NB4 (cell line): ENCODE data around the gene PPY.
A peak's percentile ranks its signal among the peaks of the same experiment; 100 is the strongest.
"Not testable (repeated sequence)": the region's sequence is repeated elsewhere in the genome, so short reads cannot be mapped to it uniquely, and the experiment has no call there.

Experiments used
- DNase-seq: peaks from one replicate; pipeline ENCODE4 v3.0.0; 2010; ENCODE audit warnings: low read depth
- H3K4me3 ChIP-seq: one replicate; pipeline ENCODE4 v1.5.1; 2011; ENCODE audit warnings: mild to moderate bottlenecking, low read depth, low read length, moderate library complexity
- MAX ChIP-seq: IDR thresholded peaks from 2 replicates; pipeline ENCODE4 v1.6.1; 2011; ENCODE audit warnings: low read depth, low read length
- MYC ChIP-seq: IDR thresholded peaks from 2 replicates; pipeline ENCODE4 v1.6.1; 2011; ENCODE audit warnings: low read depth, low read length
- POLR2A ChIP-seq: IDR thresholded peaks from 2 replicates; pipeline ENCODE4 v1.6.1; 2011; ENCODE audit warnings: mild to moderate bottlenecking; ENCODE audit not compliant: insufficient read length; ENCODE audit errors: extremely low read depth
- TF ChIP-seq, protein P1 (sequence below): IDR thresholded peaks from one replicate; pipeline ENCODE4 v1.5.1; 2012; ENCODE audit warnings: low read depth, low read length

The PPY gene

GRCh38 chr17:43949781-43950180 lies 7.5 kb upstream of the PPY start:
- peak; percentile 16 for DNase-seq
- TF ChIP-seq POLR2A (no peak), MYC (no peak), MAX (no peak)
- TF ChIP-seq, protein P1, sequence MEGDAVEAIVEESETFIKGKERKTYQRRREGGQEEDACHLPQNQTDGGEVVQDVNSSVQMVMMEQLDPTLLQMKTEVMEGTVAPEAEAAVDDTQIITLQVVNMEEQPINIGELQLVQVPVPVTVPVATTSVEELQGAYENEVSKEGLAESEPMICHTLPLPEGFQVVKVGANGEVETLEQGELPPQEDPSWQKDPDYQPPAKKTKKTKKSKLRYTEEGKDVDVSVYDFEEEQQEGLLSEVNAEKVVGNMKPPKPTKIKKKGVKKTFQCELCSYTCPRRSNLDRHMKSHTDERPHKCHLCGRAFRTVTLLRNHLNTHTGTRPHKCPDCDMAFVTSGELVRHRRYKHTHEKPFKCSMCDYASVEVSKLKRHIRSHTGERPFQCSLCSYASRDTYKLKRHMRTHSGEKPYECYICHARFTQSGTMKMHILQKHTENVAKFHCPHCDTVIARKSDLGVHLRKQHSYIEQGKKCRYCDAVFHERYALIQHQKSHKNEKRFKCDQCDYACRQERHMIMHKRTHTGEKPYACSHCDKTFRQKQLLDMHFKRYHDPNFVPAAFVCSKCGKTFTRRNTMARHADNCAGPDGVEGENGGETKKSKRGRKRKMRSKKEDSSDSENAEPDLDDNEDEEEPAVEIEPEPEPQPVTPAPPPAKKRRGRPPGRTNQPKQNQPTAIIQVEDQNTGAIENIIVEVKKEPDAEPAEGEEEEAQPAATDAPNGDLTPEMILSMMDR = no peak
- H3K4me3 ChIP-seq = no peak overlapping the region

GRCh38 chr17:43946781-43947180 lies 4.5 kb upstream of the PPY start:
- H3K4me3 ChIP-seq = no peak overlapping the region
- TF ChIP-seq MAX (no peak), POLR2A (no peak), MYC (no peak)
- TF ChIP-seq, protein P1 = no peak
- DNase-seq = no peak

- no peak for TF ChIP-seq POLR2A
- TF ChIP-seq, protein P1 = no peak
- no peak for TF ChIP-seq MAX
- TF ChIP-seq MYC = no peak
- H3K4me3 ChIP-seq = no peak overlapping the region
- DNase-seq = no peak
These were observed 3.0 kb upstream of the PPY start for GRCh38 chr17:43945074-43945829.

GRCh38 chr17:43940630-43941029 lies 1.6 kb downstream of the PPY start:
- TF ChIP-seq, protein P1 = peak; percentile 66
- no peak for TF ChIP-seq MAX

DNA sequence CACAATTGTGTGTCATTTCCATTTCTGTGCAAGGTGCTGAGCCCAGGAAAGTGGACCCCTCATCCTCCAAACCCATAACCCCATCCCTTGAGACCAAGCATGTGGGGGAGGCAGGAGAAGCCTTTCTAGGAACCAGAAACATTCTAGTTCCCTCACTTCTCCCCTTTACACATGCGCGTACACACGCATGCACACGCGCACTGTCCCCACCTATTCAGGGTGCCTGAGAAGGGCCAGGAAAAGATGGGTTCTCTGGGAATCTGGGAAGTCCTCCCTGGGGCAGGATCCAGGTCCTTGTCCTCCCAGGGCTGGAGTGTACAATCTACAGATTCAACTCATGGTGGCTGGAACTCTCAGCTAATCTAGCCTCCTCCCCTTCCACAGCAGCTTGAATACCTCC lies 2.4 kb downstream of the PPY start:
- DNase-seq = no peak
- H3K4me3 ChIP-seq = no peak overlapping the region
- TF ChIP-seq POLR2A = no peak
- TF ChIP-seq MAX = no peak
- TF ChIP-seq, protein P1 = no peak
- no peak for TF ChIP-seq MYC

More at GRCh38 chr17:43940630-43941029, 1.6 kb downstream of the PPY start:
- DNase-seq = peak; percentile 59
- H3K4me3 ChIP-seq = no peak overlapping the region

- not testable (repeated sequence) for DNase-seq, H3K4me3 ChIP-seq
These were observed 2.8 kb downstream of the PPY start for GRCh38 chr17:43939452-43939851.
